GM12874 (cell line): ENCODE measurements around the gene FOXP4.

Source experiments
- TF ChIP-seq, protein P1 (sequence below): IDR thresholded peaks from 2 replicates; pipeline ENCODE4 v1.5.1; 2011; ENCODE audit warnings: low read depth, mild to moderate bottlenecking, control low read depth, low read length, moderate library complexity; ENCODE audit not compliant: insufficient read depth

FOXP4 gene

DNA sequence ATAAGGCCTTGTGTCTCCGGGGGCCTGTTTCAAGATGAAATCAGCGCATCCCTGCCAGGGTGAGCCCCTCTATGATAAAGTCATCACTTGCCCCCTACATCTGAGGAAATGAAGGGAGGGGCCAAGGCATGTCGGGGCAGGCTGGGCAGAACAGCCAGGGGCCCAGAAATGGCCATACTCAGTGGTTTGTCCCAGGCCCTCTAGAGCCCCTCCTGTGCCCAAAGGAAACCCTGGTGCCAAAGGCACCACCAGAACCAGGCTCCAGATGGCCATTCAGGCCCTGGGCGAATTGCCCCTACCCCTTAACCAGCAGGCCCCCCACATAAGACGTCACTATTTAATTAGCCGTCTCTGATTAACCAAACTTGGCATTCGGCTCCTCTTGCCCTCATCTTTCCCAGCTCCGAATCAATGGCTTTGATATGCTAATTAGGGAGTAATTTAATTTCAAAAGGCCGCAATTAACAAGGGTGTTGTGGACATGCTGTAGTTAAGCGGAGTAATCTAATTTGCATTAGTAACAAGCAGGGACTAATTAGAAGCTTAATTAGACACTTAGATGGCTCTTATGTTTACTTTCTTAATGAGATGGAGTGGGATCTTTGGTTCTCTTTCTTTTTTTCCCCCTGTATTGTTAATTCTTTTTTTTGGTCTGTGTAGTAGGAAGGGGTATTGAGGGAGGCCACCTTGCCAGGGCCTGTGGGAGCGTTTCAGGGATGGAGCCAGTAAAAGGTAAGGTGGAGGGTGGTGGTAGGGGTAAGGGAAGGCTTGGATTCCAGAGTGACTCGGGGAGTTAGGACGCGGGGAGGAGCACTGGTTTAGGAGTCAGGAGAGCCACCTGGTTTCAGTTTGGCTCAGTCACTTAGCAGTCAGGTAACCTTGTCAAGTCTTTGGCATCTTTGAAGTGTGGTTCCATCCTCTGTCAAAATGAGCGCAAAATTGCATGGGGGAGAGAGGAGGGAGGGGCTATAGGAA, 9.4 kb downstream of the FOXP4 start:
- TF ChIP-seq, protein P1, sequence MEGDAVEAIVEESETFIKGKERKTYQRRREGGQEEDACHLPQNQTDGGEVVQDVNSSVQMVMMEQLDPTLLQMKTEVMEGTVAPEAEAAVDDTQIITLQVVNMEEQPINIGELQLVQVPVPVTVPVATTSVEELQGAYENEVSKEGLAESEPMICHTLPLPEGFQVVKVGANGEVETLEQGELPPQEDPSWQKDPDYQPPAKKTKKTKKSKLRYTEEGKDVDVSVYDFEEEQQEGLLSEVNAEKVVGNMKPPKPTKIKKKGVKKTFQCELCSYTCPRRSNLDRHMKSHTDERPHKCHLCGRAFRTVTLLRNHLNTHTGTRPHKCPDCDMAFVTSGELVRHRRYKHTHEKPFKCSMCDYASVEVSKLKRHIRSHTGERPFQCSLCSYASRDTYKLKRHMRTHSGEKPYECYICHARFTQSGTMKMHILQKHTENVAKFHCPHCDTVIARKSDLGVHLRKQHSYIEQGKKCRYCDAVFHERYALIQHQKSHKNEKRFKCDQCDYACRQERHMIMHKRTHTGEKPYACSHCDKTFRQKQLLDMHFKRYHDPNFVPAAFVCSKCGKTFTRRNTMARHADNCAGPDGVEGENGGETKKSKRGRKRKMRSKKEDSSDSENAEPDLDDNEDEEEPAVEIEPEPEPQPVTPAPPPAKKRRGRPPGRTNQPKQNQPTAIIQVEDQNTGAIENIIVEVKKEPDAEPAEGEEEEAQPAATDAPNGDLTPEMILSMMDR = no peak

DNA sequence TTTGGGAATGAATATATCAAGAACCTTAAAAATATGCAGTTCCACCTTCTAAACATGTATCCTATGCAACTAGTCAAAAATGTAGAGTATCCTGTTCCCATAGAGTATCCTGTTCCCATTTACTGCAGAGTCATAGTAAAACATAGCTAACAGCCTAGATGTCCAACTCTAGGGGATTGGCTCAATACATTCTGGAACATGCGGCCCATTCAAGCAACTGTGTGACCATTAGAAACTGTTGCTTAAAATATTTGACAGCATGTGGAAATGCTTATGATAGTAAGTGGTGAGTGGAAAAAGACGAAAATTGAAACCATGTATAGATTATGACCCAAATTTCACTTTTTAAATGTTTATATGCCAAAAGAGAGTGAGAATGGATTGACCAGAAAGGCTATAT, 11.2 kb downstream of the FOXP4 start:
- TF ChIP-seq, protein P1 = no peak

DNA sequence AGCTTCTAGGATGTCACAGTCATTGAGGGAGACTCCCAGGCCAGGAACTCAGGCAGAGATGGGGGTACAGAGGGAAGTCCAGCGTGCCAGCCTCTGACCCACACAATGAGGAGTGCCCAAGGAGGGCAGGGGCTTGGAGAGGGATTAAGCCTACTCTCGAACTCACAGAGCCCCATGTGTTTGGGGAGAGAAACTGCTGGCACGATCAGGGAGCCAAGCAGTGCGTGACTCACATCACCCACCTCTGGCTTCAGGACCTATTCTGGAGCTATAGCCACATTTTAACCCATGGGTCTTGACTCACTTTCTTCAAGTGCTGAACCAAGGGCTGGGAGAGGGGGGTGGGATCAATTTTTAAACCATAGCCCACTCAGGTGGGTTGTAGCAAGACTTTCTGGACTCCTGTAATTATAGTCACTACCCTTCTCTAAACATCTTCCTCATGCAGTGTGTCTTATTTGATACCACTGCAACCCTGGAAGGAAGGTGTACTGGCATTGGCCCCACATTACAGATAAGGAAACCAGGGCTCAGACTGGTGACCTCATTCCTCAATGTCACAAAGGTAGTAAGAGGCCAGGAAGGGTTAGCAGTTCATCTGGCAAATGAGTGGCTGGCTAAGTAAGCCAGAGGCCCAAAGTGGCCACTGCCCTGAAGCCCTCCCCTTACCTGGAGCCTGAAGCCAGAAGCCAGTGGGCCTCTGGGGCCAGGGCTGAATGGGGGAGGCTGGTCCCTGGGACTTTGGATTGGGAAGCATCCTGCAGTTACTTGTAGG, 12.0 kb downstream of the FOXP4 start:
- TF ChIP-seq, protein P1 = no peak

DNA sequence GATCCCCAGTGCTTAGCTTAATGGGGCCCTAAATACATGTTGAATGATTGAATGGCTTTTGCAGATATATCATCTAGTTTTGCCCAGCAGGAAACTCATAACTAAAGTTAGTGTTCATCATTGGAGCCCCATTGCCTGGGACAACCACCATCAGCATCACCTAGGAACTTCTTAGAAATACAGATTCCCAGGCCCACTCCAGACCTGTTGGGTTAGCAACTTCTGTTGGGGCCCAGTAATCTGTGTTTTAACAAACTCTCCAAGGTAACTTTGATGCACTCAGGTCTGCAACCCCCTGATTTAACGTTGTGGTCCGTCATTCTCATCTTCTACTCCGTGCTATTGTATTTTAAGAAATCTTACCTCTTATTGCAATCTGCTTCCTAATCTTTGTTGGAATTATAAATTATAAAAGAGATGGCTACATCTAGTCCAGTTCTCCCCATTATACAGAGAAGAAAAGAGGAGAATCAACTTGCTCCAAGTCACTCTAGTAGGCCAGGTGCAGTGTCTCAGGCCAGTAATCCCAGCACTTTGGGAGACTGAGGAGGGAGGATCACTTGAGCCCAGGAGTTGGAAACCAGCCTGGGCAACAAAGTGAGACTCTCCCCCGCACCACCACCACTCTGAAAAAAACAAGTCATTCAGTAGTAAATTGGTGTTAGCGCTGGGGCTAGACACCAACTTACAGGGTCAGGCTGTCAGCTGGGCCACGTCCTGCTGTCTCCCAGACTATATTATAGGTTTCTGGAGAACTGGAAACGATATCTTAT, 13.7 kb downstream of the FOXP4 start:
- TF ChIP-seq, protein P1 = no peak

DNA sequence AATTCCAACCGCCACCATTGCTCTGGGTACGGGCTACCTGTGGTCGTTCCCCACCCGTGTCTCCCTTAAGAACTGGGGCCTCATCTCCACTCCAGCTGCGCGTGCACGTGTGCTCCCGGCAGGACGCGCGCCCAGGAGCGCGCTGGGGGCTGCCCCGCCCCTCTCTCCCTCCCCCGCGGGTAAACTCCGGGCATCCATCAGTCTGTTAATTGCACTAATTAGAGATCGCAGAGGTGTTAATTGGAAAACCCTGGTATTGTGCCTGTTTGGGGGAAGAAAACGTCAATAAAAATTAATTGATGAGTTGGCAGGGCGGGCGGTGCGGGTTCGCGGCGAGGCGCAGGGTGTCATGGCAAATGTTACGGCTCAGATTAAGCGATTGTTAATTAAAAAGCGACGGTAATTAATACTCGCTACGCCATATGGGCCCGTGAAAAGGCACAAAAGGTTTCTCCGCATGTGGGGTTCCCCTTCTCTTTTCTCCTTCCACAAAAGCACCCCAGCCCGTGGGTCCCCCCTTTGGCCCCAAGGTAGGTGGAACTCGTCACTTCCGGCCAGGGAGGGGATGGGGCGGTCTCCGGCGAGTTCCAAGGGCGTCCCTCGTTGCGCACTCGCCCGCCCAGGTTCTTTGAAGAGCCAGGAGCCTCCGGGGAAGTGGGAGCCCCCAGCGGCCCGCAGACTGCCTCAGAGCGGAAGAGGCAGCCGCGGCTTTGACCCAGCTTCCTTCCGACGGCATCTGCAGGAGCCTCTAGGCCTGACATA, 14.4 kb downstream of the FOXP4 start:
- TF ChIP-seq, protein P1 = no peak

DNA sequence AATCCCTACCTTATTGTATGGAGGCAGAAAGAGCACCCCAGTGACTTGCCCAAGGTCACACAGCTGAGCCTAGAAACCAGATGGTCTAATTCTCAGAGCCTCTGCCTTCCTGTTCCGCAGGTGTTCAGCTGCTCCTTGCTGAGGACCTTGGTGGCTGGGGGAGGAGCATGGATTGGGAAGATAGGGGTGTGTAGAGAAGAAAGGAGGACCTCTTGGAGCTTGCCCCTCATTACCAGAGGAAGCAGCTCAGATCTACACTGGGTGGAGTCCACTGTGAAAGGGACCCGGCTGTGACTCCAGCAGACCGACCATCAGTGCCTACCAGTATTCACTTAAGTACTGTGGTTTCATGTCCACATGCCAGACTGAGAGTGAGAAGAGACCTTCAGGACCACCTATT, 15.2 kb downstream of the FOXP4 start:
- TF ChIP-seq, protein P1 = no peak
